ENCODE measurements around the gene IGSF21.

The IGSF21 gene

GRCh38 chr1:18284805-18285537, 177.4 kb downstream of the IGSF21 start:
- TF ChIP-seq, protein P1, sequence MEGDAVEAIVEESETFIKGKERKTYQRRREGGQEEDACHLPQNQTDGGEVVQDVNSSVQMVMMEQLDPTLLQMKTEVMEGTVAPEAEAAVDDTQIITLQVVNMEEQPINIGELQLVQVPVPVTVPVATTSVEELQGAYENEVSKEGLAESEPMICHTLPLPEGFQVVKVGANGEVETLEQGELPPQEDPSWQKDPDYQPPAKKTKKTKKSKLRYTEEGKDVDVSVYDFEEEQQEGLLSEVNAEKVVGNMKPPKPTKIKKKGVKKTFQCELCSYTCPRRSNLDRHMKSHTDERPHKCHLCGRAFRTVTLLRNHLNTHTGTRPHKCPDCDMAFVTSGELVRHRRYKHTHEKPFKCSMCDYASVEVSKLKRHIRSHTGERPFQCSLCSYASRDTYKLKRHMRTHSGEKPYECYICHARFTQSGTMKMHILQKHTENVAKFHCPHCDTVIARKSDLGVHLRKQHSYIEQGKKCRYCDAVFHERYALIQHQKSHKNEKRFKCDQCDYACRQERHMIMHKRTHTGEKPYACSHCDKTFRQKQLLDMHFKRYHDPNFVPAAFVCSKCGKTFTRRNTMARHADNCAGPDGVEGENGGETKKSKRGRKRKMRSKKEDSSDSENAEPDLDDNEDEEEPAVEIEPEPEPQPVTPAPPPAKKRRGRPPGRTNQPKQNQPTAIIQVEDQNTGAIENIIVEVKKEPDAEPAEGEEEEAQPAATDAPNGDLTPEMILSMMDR (IDR thresholded peaks at IDR 0.05; ENCODE audit: low read length): no peak
- no peak for TF ChIP-seq EZH2 (IDR thresholded peaks at IDR 0.05; ENCODE audit: borderline replicate concordance, low read length)
- H3K9me2 ChIP-seq (ENCODE audit: low read depth, low read length): no peaks in the 10 kb centered on the region
- H3K4me2 ChIP-seq (ENCODE audit: low read length): no peak overlapping the region
- no peak overlapping the region for H3K27ac ChIP-seq (ENCODE audit: low read depth, low read length, poor library complexity, severe bottlenecking)
- H3K4me3 ChIP-seq (ENCODE audit: low read depth, low read length, poor library complexity, severe bottlenecking): no peak overlapping the region
- no peaks in the 10 kb centered on the region for H3K79me2 ChIP-seq (ENCODE audit: insufficient read depth, low read length)
- H3K9me3 ChIP-seq (ENCODE audit: low read length): no peaks in the 10 kb centered on the region
- no peak overlapping the region for H2AFZ ChIP-seq (ENCODE audit: low read length)
- H3K36me3 ChIP-seq (ENCODE audit: insufficient read depth, low read length): no peaks in the 10 kb centered on the region
- no peaks in the 10 kb centered on the region for H3K27me3 ChIP-seq (ENCODE audit: insufficient read depth, low read length)
- H3K4me1 ChIP-seq (ENCODE audit: insufficient read depth, low read length, severe bottlenecking): no peaks in the 10 kb centered on the region
- no peak overlapping the region for H3K9ac ChIP-seq (ENCODE audit: low read length)
- no peaks in the 10 kb centered on the region for H3F3A ChIP-seq (ENCODE audit: insufficient read depth, low read length)
- H4K20me1 ChIP-seq (ENCODE audit: insufficient read depth, low read length): no peaks in the 10 kb centered on the region

DNA sequence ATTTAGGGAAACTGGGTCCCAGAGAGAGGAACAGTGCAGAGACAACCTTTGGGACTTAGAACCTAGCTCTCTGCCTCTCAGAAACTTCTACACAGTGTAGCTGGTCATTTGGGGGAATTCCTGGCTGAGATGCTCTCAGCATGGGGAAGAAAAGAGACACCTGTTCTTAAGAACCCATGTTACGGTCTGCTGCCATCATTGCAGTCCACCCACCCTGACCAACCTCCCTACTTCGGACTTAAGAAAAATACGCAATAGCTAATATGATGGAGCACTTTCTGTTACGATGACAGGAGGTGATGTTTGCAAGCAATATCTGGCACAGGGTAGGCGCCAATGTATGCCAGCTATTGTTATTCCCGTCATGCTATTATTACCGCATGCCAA, 177.9 kb downstream of the IGSF21 start:
- Histone ChIP-seq H4K20me1 (ENCODE audit: insufficient read depth, low read length) (no peaks in the 10 kb centered on the region), H3K9ac (ENCODE audit: low read length) (no peak overlapping the region), H3K36me3 (ENCODE audit: insufficient read depth, low read length) (no peaks in the 10 kb centered on the region), H3K4me2 (ENCODE audit: low read length) (no peak overlapping the region), H3K27me3 (ENCODE audit: insufficient read depth, low read length) (no peaks in the 10 kb centered on the region), H3K9me3 (ENCODE audit: low read length) (no peaks in the 10 kb centered on the region), H3K79me2 (ENCODE audit: insufficient read depth, low read length) (no peaks in the 10 kb centered on the region), H3K4me3 (ENCODE audit: low read depth, low read length, poor library complexity, severe bottlenecking) (no peak overlapping the region), H3K27ac (ENCODE audit: low read depth, low read length, poor library complexity, severe bottlenecking) (no peak overlapping the region), H3F3A (ENCODE audit: insufficient read depth, low read length) (no peaks in the 10 kb centered on the region), H3K4me1 (ENCODE audit: insufficient read depth, low read length, severe bottlenecking) (no peaks in the 10 kb centered on the region), H2AFZ (ENCODE audit: low read length) (no peak overlapping the region), H3K9me2 (ENCODE audit: low read depth, low read length) (no peaks in the 10 kb centered on the region)
- no peak for TF ChIP-seq EZH2 (IDR thresholded peaks at IDR 0.05; ENCODE audit: borderline replicate concordance, low read length)
- TF ChIP-seq, protein P1 (IDR thresholded peaks at IDR 0.05; ENCODE audit: low read length): no peak

DNA sequence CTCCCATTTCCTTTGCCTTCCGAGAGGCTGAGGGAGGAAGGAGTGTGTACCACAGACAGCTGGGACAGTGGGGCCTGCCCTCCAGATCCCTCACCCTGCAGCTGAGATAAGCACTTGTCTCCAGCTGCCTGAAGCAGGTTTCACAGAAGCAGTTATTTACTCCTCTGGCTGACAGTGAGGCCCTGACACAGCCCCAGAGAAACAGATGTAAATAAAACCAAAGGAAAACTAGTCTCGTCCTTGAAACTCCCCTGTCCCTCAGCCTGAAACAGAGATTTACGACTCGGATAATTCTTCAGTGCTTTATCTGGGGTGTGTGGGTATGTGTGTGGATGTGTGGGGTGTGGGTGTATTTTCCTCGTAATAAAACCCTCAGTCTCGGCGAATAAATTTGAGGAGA, 181.1 kb downstream of the IGSF21 start:
- Histone ChIP-seq H3K4me2 (ENCODE audit: low read length) (no peak overlapping the region), H3K27ac (ENCODE audit: low read depth, low read length, poor library complexity, severe bottlenecking) (no peak overlapping the region)
- TF ChIP-seq EZH2 (IDR thresholded peaks at IDR 0.05; ENCODE audit: borderline replicate concordance, low read length): no peak
- TF ChIP-seq, protein P1 (IDR thresholded peaks at IDR 0.05; ENCODE audit: low read length): no peak

More for the DNA sequence above, 181.1 kb downstream of the IGSF21 start:
- Histone ChIP-seq H3F3A (ENCODE audit: insufficient read depth, low read length) (no peaks in the 10 kb centered on the region), H3K9ac (ENCODE audit: low read length) (no peak overlapping the region), H3K4me1 (ENCODE audit: insufficient read depth, low read length, severe bottlenecking) (no peaks in the 10 kb centered on the region), H2AFZ (ENCODE audit: low read length) (no peak overlapping the region), H3K36me3 (ENCODE audit: insufficient read depth, low read length) (no peaks in the 10 kb centered on the region), H3K4me3 (ENCODE audit: low read depth, low read length, poor library complexity, severe bottlenecking) (no peak overlapping the region), H3K9me2 (ENCODE audit: low read depth, low read length) (no peaks in the 10 kb centered on the region), H3K9me3 (ENCODE audit: low read length) (no peaks in the 10 kb centered on the region), H4K20me1 (ENCODE audit: insufficient read depth, low read length) (no peaks in the 10 kb centered on the region), H3K27me3 (ENCODE audit: insufficient read depth, low read length) (no peaks in the 10 kb centered on the region), H3K79me2 (ENCODE audit: insufficient read depth, low read length) (no peaks in the 10 kb centered on the region)

Data from OCI-LY1 (cell line).